AG10803 (cell line): ENCODE measurements around the gene KLF2.

Experiments used
- DNase-seq: peaks from one replicate; pipeline ENCODE4 v3.0.0; 2010; ENCODE audit warnings: low read depth
- H3K4me3 ChIP-seq: 2 replicates; pipeline ENCODE4 v1.5.1; 2011; ENCODE audit warnings: mild to moderate bottlenecking, low read length, control low read depth
- CTCF ChIP-seq: conservative IDR thresholded peaks from 2 replicates; pipeline ENCODE4 v1.5.1; 2011; ENCODE audit warnings: mild to moderate bottlenecking, low read length, control low read depth, inconsistent platforms

The KLF2 gene

GRCh38 chr19:16338470-16339360, 14.1 kb downstream of the KLF2 start:
- peak; percentile 95 for DNase-seq
- TF ChIP-seq CTCF: peak; percentile 35
- no peak overlapping the region for H3K4me3 ChIP-seq

- no peak for TF ChIP-seq CTCF
- no peak for DNase-seq
- H3K4me3 ChIP-seq: no peak overlapping the region
Measured at GRCh38 chr19:16339361-16339725, 14.7 kb downstream of the KLF2 start.

- no peak overlapping the region for H3K4me3 ChIP-seq
- DNase-seq: no peak
- no peak for TF ChIP-seq CTCF
Measured at GRCh38 chr19:16340092-16340491, 15.5 kb downstream of the KLF2 start.

GRCh38 chr19:16340654-16341053, 16.0 kb downstream of the KLF2 start:
- H3K4me3 ChIP-seq: no peak overlapping the region
- DNase-seq: no peak
- no peak for TF ChIP-seq CTCF

GRCh38 chr19:16342002-16342715, 17.5 kb downstream of the KLF2 start:
- H3K4me3 ChIP-seq: no peak overlapping the region

GRCh38 chr19:16343156-16343555, 18.5 kb downstream of the KLF2 start:
- DNase-seq: no peak
- no peak overlapping the region for H3K4me3 ChIP-seq
- TF ChIP-seq CTCF: no peak

More at GRCh38 chr19:16342002-16342715, 17.5 kb downstream of the KLF2 start:
- DNase-seq: peak; percentile 86
- no peak for TF ChIP-seq CTCF
